HCT116 (cell line): ENCODE results near the gene CABLES1.

Source experiments
- EZH2 ChIP-seq: fragments of 200-600 bp; sonication (generic); IDR thresholded peaks from 2 replicates; pipeline ENCODE4 v1.6.1; 2017; ENCODE audit warnings: antibody characterized with exemption, mixed run types
- POLR2AphosphoS5 ChIP-seq: IDR thresholded peaks from 2 replicates; pipeline ENCODE4 v1.6.1; 2011; ENCODE audit warnings: mild to moderate bottlenecking, low read depth, low read length, moderate library complexity
- TF ChIP-seq, protein P1 (sequence below), 3 experiments: fragments of 200-600 bp in 1 of 3; sonication (generic) in 1 of 3; IDR thresholded peaks in 2 of 3; conservative IDR thresholded peaks in 1 of 3; 2 replicates each; pipeline ENCODE4 v1.5.1; 2012 to 2017; ENCODE audit warnings: low read depth in 2 of 3, low read length in 2 of 3, antibody characterized with exemption in 1 of 3, borderline replicate concordance in 1 of 3, control low read depth in 1 of 3, mild to moderate bottlenecking in 1 of 3, mixed read lengths in 1 of 3, mixed run types in 1 of 3, moderate library complexity in 1 of 3; ENCODE audit not compliant: insufficient read depth in 1 of 3

DNA sequence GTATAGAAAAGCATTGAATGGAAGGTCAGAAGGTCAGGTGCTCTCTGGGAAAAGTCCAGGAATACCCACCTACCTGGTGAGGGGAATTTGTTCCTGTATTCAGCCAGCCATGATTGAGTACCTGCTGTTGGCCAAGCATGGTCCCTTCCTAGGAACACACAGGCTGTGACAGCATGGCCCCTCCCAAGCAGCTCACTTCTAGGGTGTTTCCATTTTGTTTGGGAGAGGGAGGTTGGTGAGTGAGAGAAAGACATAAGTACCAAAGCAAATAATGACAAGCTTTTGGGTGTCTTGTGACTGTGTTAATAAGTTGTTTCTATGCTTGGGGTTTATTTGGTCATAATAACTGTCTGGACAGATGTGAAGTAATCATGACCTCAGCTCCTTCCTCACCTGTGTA is 46.3 kb downstream of the CABLES1 start:
- TF ChIP-seq, protein P1, sequence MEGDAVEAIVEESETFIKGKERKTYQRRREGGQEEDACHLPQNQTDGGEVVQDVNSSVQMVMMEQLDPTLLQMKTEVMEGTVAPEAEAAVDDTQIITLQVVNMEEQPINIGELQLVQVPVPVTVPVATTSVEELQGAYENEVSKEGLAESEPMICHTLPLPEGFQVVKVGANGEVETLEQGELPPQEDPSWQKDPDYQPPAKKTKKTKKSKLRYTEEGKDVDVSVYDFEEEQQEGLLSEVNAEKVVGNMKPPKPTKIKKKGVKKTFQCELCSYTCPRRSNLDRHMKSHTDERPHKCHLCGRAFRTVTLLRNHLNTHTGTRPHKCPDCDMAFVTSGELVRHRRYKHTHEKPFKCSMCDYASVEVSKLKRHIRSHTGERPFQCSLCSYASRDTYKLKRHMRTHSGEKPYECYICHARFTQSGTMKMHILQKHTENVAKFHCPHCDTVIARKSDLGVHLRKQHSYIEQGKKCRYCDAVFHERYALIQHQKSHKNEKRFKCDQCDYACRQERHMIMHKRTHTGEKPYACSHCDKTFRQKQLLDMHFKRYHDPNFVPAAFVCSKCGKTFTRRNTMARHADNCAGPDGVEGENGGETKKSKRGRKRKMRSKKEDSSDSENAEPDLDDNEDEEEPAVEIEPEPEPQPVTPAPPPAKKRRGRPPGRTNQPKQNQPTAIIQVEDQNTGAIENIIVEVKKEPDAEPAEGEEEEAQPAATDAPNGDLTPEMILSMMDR (IDR thresholded peaks at IDR 0.05 in 2 of 3, conservative IDR thresholded peaks at IDR 0.05 in 1 of 3; ENCODE audit: borderline replicate concordance in 1 of 3, insufficient read depth in 1 of 3, low read depth in 2 of 3, low read length in 2 of 3), result no peak
- TF ChIP-seq POLR2AphosphoS5 (no peak), EZH2 (no peak)
